ENCODE measurements around the gene ANKRD44. TPM values are rescaled to one million over a fixed set of nuclear protein-coding genes. Genes with fewer than 3 reads are reported as not detected.

The ANKRD44 gene
- total RNA-seq, 1 experiment from 2014 or later: 2.4 TPM

DNA sequence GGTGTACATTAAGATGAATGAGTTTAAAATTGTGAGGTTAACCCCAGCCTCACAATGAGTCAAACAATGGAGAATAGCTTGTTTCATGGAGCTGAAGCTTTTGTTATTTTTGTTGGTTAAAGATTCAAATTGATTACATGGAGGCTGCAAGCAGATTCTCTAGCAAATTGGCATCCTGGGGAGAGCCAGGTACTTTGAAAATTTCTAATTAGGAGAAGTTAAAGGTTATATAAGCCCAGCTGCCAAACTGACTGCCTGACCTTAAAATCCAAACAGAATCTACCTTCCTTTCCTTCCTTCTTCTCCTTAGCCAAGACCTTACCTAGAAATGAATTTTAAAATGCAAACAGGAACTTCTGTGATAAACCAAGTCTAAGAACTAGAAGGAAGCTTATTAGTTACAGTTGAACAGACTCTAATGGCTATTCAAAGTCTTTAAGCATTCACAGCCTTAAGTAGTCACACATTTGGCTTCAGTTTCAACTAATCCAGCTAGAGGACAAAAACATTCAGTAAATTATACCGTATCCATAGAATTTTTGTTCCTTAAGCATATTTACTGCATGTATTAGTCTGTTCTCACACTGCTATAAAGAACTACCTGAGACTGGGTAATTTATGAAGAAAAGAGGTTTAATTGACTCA, 352.6 kb downstream of the ANKRD44 start:
- no peak overlapping the region for H2AFZ ChIP-seq (ENCODE audit: low read length)
- H3K9ac ChIP-seq (ENCODE audit: low read length): no peak overlapping the region
- no peaks in the 10 kb centered on the region for H3K9me3 ChIP-seq (ENCODE audit: low read length)
- intact Hi-C loops (cut with micrococcal nuclease): no loop called here
- H3K27me3 ChIP-seq (ENCODE audit: low read length): no peaks in the 10 kb centered on the region
- H3K9me2 ChIP-seq (replicated peaks; ENCODE audit: low read length): no peaks in the 10 kb centered on the region
- H3K27ac ChIP-seq (ENCODE audit: low read length): no peak overlapping the region
- H3K4me2 ChIP-seq (ENCODE audit: low read length): no peak overlapping the region
- no TSS peak for BruUV-seq (replicated peaks)
- ChIA-PET CTCF (no interaction called here), POLR2A (ENCODE audit: unreplicated experiment) (no interaction called here)
- H3K36me3 ChIP-seq (ENCODE audit: low read depth, low read length): no peaks in the 10 kb centered on the region
- no peaks in the 10 kb centered on the region for H4K20me1 ChIP-seq (ENCODE audit: low read length)
- H3K4me1 ChIP-seq (ENCODE audit: insufficient read depth, low read length): peaks cover 2% of the 10 kb centered on the region; the same call in 1 of the 2 replicates
- H3F3A ChIP-seq (ENCODE audit: low read length, unreplicated experiment): no peaks in the 10 kb centered on the region
- TF ChIP-seq EZH2phosphoT487 (IDR thresholded peaks at IDR 0.05; ENCODE audit: borderline replicate concordance, low read length): no peak
- no peak for TF ChIP-seq EZH2 (IDR thresholded peaks at IDR 0.05; ENCODE audit: low read length, unreplicated experiment)
- TF ChIP-seq, protein P1, sequence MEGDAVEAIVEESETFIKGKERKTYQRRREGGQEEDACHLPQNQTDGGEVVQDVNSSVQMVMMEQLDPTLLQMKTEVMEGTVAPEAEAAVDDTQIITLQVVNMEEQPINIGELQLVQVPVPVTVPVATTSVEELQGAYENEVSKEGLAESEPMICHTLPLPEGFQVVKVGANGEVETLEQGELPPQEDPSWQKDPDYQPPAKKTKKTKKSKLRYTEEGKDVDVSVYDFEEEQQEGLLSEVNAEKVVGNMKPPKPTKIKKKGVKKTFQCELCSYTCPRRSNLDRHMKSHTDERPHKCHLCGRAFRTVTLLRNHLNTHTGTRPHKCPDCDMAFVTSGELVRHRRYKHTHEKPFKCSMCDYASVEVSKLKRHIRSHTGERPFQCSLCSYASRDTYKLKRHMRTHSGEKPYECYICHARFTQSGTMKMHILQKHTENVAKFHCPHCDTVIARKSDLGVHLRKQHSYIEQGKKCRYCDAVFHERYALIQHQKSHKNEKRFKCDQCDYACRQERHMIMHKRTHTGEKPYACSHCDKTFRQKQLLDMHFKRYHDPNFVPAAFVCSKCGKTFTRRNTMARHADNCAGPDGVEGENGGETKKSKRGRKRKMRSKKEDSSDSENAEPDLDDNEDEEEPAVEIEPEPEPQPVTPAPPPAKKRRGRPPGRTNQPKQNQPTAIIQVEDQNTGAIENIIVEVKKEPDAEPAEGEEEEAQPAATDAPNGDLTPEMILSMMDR (conservative IDR thresholded peaks at IDR 0.05; ENCODE audit: low read depth, low read length): no peak
- H3K79me2 ChIP-seq (ENCODE audit: low read length): no peaks in the 10 kb centered on the region
- H3K4me3 ChIP-seq (ENCODE audit: low read length): no peak overlapping the region
- ATAC-seq (no peak), DNase-seq (no peak)

DNA sequence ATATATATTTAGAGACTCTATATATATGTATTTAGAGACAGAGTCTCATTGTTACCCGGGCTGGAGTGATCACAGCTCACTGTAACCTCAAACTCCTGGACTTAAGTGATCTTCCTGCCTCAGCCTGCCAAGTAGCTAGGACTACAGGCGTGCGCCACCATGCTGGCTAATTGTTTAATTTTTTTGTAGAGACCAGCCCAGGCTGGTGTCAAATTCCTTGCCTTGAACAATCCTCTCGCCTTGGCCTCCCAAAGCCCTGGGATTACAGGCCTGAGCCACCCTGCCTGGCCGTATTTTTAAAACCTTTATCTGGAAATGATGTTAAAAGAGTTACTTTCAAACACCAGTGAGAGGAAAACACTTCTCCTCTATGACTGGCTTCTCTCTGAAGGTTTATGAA, 353.1 kb downstream of the ANKRD44 start:
- ChIA-PET CTCF (no interaction called here), POLR2A (ENCODE audit: unreplicated experiment) (no interaction called here)
- TF ChIP-seq EZH2phosphoT487 (IDR thresholded peaks at IDR 0.05; ENCODE audit: borderline replicate concordance, low read length): no peak
- no peak for TF ChIP-seq EZH2 (IDR thresholded peaks at IDR 0.05; ENCODE audit: low read length, unreplicated experiment)
- TF ChIP-seq, protein P1 (conservative IDR thresholded peaks at IDR 0.05; ENCODE audit: low read depth, low read length): no peak
- H3K36me3 ChIP-seq (ENCODE audit: low read depth, low read length): no peaks in the 10 kb centered on the region
- H2AFZ ChIP-seq (ENCODE audit: low read length): no peak overlapping the region
- H3K9ac ChIP-seq (ENCODE audit: low read length): no peak overlapping the region
- H3K4me1 ChIP-seq (ENCODE audit: insufficient read depth, low read length): no peaks in the 10 kb centered on the region
- H3K9me2 ChIP-seq (replicated peaks; ENCODE audit: low read length): no peaks in the 10 kb centered on the region
- DNase-seq (no peak), ATAC-seq (no peak)
- H3K27me3 ChIP-seq (ENCODE audit: low read length): no peaks in the 10 kb centered on the region
- no peaks in the 10 kb centered on the region for H3F3A ChIP-seq (ENCODE audit: low read length, unreplicated experiment)
- no peaks in the 10 kb centered on the region for H3K9me3 ChIP-seq (ENCODE audit: low read length)
- intact Hi-C loops (cut with micrococcal nuclease): no loop called here
- H3K27ac ChIP-seq (ENCODE audit: low read length): no peak overlapping the region
- H3K4me2 ChIP-seq (ENCODE audit: low read length): no peak overlapping the region
- no peak overlapping the region for H3K4me3 ChIP-seq (ENCODE audit: low read length)
- no peaks in the 10 kb centered on the region for H4K20me1 ChIP-seq (ENCODE audit: low read length)
- no peaks in the 10 kb centered on the region for H3K79me2 ChIP-seq (ENCODE audit: low read length)
- BruUV-seq (replicated peaks): no TSS peak

DNA sequence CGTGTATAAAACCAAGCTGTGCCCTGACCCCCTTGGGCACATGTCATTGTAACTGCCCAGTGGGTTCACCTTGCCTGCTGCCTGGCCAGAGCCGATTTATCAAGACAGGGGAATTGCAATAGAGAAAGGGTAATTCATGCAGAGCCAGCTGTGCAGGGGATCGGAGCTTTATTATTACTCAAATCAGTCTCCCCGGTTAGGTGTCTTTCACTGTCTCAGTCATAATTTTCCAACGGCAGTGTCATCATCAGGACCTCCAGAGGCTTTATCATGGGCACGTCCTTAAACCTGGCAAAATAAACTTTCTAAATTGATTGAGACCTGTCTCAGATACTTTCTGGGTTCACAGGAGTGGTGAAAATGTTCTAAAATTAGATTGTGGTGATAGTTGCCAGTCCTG, 354.5 kb downstream of the ANKRD44 start:
- Histone ChIP-seq H2AFZ (ENCODE audit: low read length) (no peak overlapping the region), H3K4me3 (ENCODE audit: low read length) (no peak overlapping the region), H3K4me2 (ENCODE audit: low read length) (no peak overlapping the region), H3F3A (ENCODE audit: low read length, unreplicated experiment) (no peaks in the 10 kb centered on the region), H3K36me3 (ENCODE audit: low read depth, low read length) (no peaks in the 10 kb centered on the region), H3K9me2 (replicated peaks; ENCODE audit: low read length) (no peaks in the 10 kb centered on the region), H3K4me1 (ENCODE audit: insufficient read depth, low read length) (no peaks in the 10 kb centered on the region), H3K79me2 (ENCODE audit: low read length) (no peaks in the 10 kb centered on the region), H3K9ac (ENCODE audit: low read length) (no peak overlapping the region), H4K20me1 (ENCODE audit: low read length) (no peaks in the 10 kb centered on the region), H3K27me3 (ENCODE audit: low read length) (no peaks in the 10 kb centered on the region), H3K27ac (ENCODE audit: low read length) (no peak overlapping the region), H3K9me3 (ENCODE audit: low read length) (no peaks in the 10 kb centered on the region)
- DNase-seq (no peak), ATAC-seq (no peak)
- no peak for TF ChIP-seq EZH2phosphoT487 (IDR thresholded peaks at IDR 0.05; ENCODE audit: borderline replicate concordance, low read length)
- TF ChIP-seq, protein P1 (conservative IDR thresholded peaks at IDR 0.05; ENCODE audit: low read depth, low read length): no peak
- no peak for TF ChIP-seq EZH2 (IDR thresholded peaks at IDR 0.05; ENCODE audit: low read length, unreplicated experiment)
- intact Hi-C loops (cut with micrococcal nuclease): no loop called here
- POLR2A ChIA-PET (ENCODE audit: unreplicated experiment): no interaction called here
- CTCF ChIA-PET: no interaction called here
- no TSS peak for BruUV-seq (replicated peaks)

All from PC-3 (cell line).